H1 (cell line): ENCODE measurements around the gene DGKI. TPM values are rescaled to one million over a fixed set of nuclear protein-coding genes. Genes with fewer than 3 reads are reported as not detected.

ENCODE experiments used
- ASH2L ChIP-seq: fragments of 200-600, 300-600 bp; sonication (generic); IDR thresholded peaks from one replicate; pipeline ENCODE4 v1.7.1; 2017; ENCODE audit warnings: low read length
- BCL11A ChIP-seq, 2 experiments: IDR thresholded peaks; one replicate each; pipeline ENCODE4 v1.6.1; 2011; ENCODE audit warnings: low read depth in 2 of 2, low read length in 2 of 2, mild to moderate bottlenecking in 2 of 2
- CREB1 ChIP-seq: IDR thresholded peaks from 2 replicates; pipeline ENCODE4 v1.6.1; 2012; ENCODE audit warnings: inconsistent platforms
- CTBP2 ChIP-seq: IDR thresholded peaks from 2 replicates; pipeline ENCODE4 v1.7.0; 2011; ENCODE audit warnings: borderline replicate concordance, mild to moderate bottlenecking, moderate library complexity, mixed read lengths, low read length; ENCODE audit not compliant: insufficient read depth, insufficient read length
- E2F6 ChIP-seq: IDR thresholded peaks from 2 replicates; pipeline ENCODE4 v1.6.1; 2012; ENCODE audit warnings: inconsistent platforms
- KDM4A ChIP-seq: IDR thresholded peaks from one replicate; pipeline ENCODE4 v1.7.1; 2012; ENCODE audit warnings: low read depth, mild to moderate bottlenecking, moderate library complexity, low read length, inconsistent platforms; ENCODE audit not compliant: severe bottlenecking
- PHF8 ChIP-seq: fragments of 200-600 bp; sonication (generic); conservative IDR thresholded peaks from 2 replicates; pipeline ENCODE4 v1.7.1; 2012; ENCODE audit warnings: low read depth, mild to moderate bottlenecking, inconsistent platforms, low read length, moderate library complexity
- POLR2A ChIP-seq, 2 experiments: IDR thresholded peaks; 1 replicate in 1 of 2; 2 replicates in 1 of 2; pipeline ENCODE4 v1.6.1; 2011; ENCODE audit warnings: low read depth in 2 of 2, low read length in 2 of 2, mild to moderate bottlenecking in 2 of 2; ENCODE audit errors: control extremely low read depth in 1 of 2
- RFX5 ChIP-seq: IDR thresholded peaks from 2 replicates; pipeline ENCODE4 v1.6.1; 2011; ENCODE audit warnings: low read depth, low read length, improper control_type of control experiment, borderline replicate concordance
- SIN3A ChIP-seq, 2 experiments: IDR thresholded peaks in 1 of 2; conservative IDR thresholded peaks in 1 of 2; 2 replicates each; pipeline ENCODE4 v1.6.1; 2011 to 2012; ENCODE audit warnings: low read length in 2 of 2, improper control_type of control experiment in 1 of 2, low read depth in 1 of 2, mild to moderate bottlenecking in 1 of 2
- SP4 ChIP-seq: IDR thresholded peaks from 2 replicates; pipeline ENCODE4 v1.6.1; 2012; ENCODE audit warnings: low read length, inconsistent platforms
- polyA plus RNA-seq, 7 experiments: library from polyadenylated mRNA; depleted of rRNA in 3 of 7; stranded (reverse) in 5 of 7; unstranded in 2 of 7; fragments of >200 nt in 5 of 7; fragments of 200-250 nt in 2 of 7; gene quantifications; 1 replicate in 5 of 7; 2 replicates in 1 of 7; 4 replicates in 1 of 7; pipeline versions ENCODE4 v1.2.1 to v1.2.3, GENCODE V29; 2011 to 2013; ENCODE audit warnings: missing spikeins in 2 of 7, mixed read lengths in 2 of 7
- total RNA-seq: library from RNA; stranded (reverse); fragmentation: NEBNext Ultra II Directional; extraction: Animal tissue kit (Norgen Biotek cat#: 25700); gene quantifications from 2 replicates; pipeline ENCODE4 v1.2.1, GENCODE V29; 2021
- TF ChIP-seq, protein P1 (sequence below): fragments of 300-600 bp; sonication (generic); IDR thresholded peaks from 2 replicates; pipeline ENCODE4 v1.7.1; 2012; ENCODE audit warnings: low read length, moderate library complexity, mild to moderate bottlenecking, inconsistent platforms; ENCODE audit not compliant: insufficient replicate concordance

Gene DGKI
- total and polyA plus RNA-seq, 2 of the 8 experiments (the other 6 are each of a cell fraction or from before 2014, with no cell fraction given): 0.20 to 0.71 TPM

- TF ChIP-seq, protein P1, sequence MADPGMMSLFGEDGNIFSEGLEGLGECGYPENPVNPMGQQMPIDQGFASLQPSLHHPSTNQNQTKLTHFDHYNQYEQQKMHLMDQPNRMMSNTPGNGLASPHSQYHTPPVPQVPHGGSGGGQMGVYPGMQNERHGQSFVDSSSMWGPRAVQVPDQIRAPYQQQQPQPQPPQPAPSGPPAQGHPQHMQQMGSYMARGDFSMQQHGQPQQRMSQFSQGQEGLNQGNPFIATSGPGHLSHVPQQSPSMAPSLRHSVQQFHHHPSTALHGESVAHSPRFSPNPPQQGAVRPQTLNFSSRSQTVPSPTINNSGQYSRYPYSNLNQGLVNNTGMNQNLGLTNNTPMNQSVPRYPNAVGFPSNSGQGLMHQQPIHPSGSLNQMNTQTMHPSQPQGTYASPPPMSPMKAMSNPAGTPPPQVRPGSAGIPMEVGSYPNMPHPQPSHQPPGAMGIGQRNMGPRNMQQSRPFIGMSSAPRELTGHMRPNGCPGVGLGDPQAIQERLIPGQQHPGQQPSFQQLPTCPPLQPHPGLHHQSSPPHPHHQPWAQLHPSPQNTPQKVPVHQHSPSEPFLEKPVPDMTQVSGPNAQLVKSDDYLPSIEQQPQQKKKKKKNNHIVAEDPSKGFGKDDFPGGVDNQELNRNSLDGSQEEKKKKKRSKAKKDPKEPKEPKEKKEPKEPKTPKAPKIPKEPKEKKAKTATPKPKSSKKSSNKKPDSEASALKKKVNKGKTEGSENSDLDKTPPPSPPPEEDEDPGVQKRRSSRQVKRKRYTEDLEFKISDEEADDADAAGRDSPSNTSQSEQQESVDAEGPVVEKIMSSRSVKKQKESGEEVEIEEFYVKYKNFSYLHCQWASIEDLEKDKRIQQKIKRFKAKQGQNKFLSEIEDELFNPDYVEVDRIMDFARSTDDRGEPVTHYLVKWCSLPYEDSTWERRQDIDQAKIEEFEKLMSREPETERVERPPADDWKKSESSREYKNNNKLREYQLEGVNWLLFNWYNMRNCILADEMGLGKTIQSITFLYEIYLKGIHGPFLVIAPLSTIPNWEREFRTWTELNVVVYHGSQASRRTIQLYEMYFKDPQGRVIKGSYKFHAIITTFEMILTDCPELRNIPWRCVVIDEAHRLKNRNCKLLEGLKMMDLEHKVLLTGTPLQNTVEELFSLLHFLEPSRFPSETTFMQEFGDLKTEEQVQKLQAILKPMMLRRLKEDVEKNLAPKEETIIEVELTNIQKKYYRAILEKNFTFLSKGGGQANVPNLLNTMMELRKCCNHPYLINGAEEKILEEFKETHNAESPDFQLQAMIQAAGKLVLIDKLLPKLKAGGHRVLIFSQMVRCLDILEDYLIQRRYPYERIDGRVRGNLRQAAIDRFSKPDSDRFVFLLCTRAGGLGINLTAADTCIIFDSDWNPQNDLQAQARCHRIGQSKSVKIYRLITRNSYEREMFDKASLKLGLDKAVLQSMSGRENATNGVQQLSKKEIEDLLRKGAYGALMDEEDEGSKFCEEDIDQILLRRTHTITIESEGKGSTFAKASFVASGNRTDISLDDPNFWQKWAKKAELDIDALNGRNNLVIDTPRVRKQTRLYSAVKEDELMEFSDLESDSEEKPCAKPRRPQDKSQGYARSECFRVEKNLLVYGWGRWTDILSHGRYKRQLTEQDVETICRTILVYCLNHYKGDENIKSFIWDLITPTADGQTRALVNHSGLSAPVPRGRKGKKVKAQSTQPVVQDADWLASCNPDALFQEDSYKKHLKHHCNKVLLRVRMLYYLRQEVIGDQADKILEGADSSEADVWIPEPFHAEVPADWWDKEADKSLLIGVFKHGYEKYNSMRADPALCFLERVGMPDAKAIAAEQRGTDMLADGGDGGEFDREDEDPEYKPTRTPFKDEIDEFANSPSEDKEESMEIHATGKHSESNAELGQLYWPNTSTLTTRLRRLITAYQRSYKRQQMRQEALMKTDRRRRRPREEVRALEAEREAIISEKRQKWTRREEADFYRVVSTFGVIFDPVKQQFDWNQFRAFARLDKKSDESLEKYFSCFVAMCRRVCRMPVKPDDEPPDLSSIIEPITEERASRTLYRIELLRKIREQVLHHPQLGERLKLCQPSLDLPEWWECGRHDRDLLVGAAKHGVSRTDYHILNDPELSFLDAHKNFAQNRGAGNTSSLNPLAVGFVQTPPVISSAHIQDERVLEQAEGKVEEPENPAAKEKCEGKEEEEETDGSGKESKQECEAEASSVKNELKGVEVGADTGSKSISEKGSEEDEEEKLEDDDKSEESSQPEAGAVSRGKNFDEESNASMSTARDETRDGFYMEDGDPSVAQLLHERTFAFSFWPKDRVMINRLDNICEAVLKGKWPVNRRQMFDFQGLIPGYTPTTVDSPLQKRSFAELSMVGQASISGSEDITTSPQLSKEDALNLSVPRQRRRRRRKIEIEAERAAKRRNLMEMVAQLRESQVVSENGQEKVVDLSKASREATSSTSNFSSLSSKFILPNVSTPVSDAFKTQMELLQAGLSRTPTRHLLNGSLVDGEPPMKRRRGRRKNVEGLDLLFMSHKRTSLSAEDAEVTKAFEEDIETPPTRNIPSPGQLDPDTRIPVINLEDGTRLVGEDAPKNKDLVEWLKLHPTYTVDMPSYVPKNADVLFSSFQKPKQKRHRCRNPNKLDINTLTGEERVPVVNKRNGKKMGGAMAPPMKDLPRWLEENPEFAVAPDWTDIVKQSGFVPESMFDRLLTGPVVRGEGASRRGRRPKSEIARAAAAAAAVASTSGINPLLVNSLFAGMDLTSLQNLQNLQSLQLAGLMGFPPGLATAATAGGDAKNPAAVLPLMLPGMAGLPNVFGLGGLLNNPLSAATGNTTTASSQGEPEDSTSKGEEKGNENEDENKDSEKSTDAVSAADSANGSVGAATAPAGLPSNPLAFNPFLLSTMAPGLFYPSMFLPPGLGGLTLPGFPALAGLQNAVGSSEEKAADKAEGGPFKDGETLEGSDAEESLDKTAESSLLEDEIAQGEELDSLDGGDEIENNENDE: no peak
- no peak for TF ChIP-seq SIN3A (conservative IDR thresholded peaks at IDR 0.05 in 1 of 2, IDR thresholded peaks at IDR 0.05 in 1 of 2; ENCODE audit: low read depth in 1 of 2, low read length in 2 of 2)
- no peak for TF ChIP-seq CREB1
- TF ChIP-seq BCL11A (IDR thresholded peaks at IDR 0.05; ENCODE audit: low read depth in 2 of 2, low read length in 2 of 2): no peak
- TF ChIP-seq SP4: no peak
- TF ChIP-seq ASH2L: no peak
- no peak for TF ChIP-seq KDM4A
- no peak for TF ChIP-seq RFX5
- no peak for TF ChIP-seq E2F6
- TF ChIP-seq POLR2A (IDR thresholded peaks at IDR 0.05; ENCODE audit: control extremely low read depth in 1 of 2, low read depth in 2 of 2, low read length in 2 of 2): no peak
- TF ChIP-seq CTBP2: no peak
- no peak for TF ChIP-seq PHF8
Observed at GRCh38 chr7:137848095-137848494, 1.3 kb upstream of the DGKI start (continued).
